GM21529 (cell line): ENCODE measurements around the gene IMMP1L.
"Not testable (repeated sequence)": the region's sequence is repeated elsewhere in the genome, so short reads cannot be mapped to it uniquely, and the experiment has no call there.

Experiments used
- ATAC-seq: cut with Tn5 transposase; IDR thresholded peaks from one replicate; pipeline ENCODE4 v1.9.1; 2021; ENCODE audit not compliant: unreplicated experiment

The IMMP1L gene, protein sequence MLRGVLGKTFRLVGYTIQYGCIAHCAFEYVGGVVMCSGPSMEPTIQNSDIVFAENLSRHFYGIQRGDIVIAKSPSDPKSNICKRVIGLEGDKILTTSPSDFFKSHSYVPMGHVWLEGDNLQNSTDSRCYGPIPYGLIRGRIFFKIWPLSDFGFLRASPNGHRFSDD

DNA sequence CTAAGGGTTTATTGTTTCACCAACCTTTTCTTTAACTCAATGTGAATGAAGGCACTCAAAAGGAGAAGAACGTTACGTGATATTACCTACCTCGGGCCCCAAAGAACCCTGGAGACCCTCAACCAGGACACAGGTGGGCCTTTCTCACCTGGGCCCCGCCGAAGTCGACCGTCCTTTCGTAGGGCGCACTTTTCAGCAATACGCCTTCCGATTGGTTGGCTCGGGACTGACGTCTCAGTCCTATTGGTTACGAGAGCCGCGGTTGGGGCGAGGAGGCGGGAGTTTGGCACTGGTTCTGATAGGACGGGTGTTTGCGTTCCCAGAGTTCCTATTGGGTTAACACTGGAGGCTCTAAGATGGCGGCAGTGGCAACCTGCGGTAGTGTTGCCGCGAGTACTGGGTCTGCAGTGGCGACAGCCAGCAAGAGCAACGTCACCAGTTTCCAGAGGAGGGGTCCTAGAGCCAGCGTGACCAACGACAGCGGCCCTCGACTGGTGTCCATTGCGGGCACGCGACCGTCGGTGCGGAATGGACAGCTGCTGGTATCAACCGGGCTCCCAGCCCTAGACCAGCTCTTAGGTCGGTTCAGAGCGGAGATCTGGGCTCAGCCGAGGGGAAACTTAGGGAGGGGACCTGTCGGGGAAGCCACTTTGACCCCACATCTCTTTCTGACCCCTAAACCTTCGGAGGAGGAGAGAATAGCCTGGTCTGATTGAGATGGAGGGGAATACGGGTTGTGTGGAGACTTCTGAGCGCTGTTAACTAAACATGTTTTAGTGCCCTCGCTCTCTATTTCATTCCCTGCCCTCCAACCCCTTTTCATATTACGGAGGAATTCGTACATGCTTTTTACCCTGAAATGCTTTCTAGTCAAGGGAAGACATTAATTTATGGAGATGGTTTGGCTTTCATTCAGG, at the start of gene IMMP1L, which contains the start of gene ELP4:
Gene IMMP1L, minus strand, starts transcription at position 194 of the 917 bp plus-strand sequence. CDS start 46,346 bp downstream, outside the sequence.
Gene ELP4, plus strand, starts transcription at position 339 of the 917 bp plus-strand sequence. Its CDS starts 18 bp downstream, at position 357.
- ATAC-seq = peak; percentile 100

DNA sequence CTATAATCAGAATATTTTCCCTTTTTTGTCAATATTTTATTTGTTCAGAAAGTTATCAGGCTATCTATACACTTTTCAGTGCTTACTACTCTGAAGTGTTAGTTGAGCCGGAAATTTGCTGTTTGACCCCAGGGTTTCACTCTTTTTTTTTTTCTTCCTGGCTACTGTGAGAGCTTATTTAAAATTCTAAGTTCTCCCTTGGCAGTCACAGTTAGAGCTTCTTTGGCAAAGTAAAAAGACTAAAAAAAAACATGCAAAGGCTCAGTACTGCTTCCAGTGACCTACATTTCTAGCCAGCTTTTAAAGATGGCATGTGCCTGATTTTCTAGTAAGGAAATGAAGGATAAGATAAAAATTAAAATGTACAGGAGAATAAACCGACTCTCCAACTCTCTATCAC, 48.6 kb upstream of the IMMP1L start:
- ATAC-seq = no peak

DNA sequence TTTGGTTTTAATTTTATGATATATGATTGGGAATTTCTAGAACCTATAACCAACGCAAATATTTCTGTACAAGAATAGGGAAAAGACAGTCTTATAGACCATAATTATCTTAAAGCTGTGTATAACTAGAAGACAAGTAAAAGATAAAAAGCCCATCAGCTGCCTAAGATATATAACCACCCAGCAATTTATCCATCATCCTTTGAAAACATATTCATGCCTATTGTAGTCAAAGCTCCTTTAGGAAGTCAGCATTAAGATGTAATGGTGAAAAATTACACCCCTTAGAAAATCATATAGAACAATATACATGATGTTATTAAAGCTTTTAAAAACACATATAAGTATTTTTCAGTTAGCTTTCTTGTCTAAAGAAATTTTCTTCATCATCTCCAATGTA, 46.5 kb upstream of the IMMP1L start:
- no peak for ATAC-seq

DNA sequence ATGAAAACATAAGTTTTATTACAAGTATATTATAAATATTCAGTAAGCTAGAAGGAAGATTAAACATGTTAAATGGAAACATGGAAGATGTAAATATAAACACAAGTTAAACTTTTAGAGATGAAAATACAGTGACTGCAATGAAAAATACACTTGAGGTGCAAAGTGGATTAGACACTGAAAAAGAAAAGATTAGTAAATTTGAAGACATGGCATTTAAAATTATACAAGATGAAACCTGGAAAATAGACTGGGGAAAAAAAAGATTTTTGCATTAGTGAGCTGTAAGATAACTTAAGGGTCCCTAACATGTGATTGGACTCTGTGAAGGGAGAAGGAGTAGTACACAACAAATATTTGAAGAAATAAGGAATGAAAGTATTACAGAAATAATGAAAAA, 33.4 kb upstream of the IMMP1L start:
- no peak for ATAC-seq

DNA sequence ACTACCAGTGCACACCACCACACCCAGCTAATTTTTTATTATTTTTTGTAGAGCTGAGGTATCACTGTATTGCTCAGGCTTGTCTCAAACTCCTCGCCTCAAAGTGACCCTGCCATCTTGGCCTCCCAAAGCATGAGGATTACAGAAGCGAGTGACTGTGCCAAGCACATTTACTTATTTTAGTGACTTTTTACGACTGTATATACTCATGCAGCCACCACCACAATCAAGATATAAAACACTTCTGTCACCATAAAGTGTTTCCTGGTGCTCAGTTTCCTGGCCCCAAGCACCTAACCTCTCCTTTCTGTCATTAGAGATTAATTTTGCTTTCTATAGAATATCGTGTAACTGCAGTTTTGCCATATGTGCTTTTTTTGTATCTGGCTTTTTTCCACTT, 26.1 kb upstream of the IMMP1L start:
- no peak for ATAC-seq

DNA sequence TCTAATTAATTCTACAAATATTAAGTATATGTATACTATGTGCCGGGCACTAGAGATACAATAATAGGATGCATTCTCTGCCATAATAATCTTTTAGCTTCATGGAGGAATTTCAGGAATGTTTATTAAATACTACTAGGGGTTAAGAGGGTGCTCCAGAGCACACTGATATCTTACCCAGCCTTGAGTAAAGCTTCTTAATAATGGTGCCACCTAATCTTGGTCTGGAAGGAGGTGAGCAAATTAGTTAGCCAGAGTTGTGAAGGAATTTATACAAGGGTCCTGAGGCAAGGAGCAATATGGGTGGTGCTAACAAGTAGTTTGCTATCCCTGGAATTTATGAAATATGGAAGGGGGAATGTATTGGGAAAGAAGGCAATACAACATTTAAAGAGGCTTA, 21.9 kb upstream of the IMMP1L start:
- no peak for ATAC-seq

DNA sequence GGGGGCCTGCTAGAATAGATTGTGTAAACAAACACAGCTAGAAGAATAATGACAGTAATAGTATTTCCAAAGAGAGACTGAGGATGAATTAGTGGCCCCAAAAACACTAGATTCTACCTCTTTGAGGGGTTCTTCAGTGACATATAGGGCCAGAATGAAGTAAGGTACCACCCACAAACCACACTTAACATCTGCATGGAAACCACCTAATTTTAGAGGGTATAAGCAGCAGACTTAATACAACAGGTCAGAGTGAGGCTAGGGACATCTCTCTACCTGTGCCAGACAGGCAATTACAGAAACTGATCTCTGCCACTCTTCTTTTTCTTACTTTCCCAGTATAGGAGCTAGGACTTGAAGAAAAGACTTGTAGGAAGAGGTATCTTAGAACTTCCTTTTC, 20.3 kb upstream of the IMMP1L start:
- no peak for ATAC-seq

DNA sequence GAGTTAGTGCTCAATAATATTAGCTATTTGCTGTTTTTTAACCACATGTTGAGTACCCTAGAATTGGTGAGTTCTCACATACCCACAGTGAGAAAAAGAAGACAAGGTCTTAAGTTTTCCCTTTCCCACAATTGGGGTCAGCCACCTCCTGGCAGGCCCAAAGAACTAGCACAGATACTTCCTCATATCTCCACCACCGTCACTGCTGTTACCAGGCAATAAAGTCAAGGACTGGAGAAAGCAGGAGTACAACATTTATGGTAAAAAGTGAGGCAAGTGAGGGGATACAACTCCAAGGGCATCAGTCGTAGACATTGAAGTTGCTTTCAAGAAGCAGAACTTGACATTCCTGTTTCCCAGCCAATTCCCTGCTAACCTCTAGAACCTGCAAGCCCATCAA, 19.8 kb upstream of the IMMP1L start:
- no peak for ATAC-seq

DNA sequence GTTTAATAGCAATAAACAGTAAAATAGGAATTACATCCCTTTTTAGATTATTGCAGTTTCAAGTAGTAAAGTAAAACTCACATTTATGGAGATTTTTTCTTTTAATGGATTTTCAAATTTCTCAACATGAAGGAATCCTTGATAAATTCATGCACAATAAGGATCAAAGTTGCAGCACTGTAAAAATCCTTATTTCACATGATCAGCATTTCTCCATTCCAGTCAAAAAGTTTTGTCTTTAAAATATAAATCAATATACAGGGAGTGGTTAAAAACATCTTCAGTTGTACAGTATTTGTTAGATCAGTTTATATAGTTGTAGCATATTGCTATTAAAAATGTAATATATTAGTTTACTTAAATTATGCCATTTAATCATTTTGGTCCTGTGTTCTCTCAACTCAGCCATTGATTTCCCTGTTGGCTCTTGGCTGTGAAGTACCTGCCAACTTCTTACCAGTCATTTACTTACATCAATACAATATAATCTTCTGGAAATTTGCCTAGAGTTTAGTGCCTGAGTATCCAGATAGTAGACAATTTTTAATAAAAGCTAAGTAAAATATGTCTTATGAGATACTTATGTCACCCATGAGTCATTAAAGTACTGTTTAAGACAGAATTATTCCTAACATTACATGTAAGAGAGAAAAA, 12.2 kb upstream of the IMMP1L start:
- no peak for ATAC-seq

DNA sequence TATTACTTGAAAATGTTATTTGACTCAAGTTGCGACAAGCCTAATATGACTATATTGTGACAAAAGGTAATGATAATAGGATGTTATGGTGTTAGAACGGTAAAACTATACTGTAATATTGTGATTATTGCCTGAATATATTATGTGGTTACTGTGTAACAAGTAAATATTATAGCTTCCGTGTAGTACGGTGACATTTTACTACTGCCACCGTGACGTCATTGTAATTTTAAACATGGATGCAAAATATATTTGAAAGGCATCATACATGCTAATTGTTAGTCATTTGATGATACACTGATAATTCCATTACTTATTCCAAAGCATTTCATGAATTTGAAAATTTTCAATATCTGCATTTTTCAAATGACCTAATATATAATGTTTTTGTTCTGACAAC, 2.7 kb upstream of the IMMP1L start:
- no peak for ATAC-seq

DNA sequence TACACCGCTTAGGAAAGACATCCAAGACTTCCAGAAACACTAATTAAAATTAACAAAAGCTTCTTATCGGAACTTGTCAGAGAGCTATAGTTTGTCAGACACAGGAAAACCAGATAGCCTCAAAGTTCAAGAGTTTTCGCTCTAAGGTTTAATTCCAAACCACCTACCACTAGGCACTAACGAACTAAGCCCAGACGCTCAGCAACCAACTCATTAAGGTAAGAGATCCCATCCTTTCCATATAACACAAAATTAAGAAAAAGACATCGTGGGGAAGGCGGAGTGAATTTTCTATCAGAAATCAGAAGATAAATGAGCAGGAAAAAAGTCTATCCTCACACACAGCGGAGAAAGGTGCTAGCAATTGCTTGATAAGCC, 382 bp downstream of the IMMP1L start:
- ATAC-seq = peak; percentile 8

DNA sequence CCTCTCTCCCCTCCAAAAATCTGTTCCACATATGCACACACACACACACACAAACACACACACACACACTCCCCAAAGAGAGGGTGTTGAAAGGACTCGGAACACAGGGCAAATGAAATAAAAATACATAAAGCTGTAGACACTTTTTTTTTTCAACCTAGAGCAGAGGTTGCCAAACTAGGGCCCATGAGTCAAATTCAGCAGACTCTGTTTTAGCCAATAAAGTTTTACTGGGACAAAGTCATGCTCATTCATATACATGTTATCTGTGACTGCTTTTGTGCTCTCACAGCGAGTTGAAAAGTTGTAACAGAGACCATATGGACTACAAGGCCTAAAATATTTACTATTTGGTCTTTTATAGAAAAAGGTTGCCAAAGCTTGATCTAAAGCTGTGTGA, 8.9 kb downstream of the IMMP1L start:
- no peak for ATAC-seq

DNA sequence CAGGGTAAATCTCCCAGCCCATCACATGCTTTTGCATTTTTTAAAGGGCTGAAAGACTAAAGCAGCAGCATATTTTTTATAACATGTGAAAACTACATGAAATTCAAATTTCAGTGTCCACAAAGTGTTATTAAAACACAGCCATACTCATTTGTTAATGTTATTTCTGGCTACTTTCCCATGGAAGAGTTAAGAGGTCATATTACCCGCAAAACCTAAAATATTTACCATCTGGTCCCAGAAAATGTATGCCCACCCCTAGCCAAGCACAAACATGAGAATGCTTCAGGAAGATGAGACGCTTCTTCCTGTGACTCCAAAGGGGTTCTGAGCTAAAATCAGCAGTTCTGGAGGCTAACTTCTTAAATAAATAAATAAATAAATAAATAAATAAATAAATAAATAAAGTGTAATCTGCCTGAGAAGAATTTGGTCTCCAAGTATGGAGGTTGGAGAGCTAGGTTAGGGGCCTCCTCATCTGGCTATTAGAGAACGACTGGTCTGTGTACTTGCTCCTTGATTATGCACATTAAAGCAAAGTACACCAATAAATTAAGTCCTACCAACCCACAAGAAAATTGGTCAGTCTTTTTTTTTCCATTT, 9.7 kb downstream of the IMMP1L start:
- no peak for ATAC-seq

DNA sequence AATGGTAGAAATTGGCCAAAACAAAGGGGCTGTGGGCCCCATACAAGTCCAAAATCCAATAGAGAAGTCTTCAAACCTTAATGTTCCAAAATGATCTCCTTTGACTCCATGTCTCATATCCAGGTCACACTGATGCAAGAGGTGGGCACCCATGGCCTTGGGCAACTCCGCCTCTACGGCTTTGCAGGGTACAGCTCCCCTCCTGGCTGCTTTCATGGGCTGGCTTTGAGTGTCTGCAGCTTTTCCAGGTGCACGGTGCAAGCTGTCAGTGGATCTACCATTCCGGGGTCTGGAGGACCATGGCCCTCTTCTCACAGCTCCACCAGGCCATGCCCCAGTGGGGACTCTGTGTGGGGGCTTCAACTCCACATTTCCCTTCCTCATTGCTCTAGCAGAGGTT, 15.7 kb downstream of the IMMP1L start:
- ATAC-seq = not testable (repeated sequence)

DNA sequence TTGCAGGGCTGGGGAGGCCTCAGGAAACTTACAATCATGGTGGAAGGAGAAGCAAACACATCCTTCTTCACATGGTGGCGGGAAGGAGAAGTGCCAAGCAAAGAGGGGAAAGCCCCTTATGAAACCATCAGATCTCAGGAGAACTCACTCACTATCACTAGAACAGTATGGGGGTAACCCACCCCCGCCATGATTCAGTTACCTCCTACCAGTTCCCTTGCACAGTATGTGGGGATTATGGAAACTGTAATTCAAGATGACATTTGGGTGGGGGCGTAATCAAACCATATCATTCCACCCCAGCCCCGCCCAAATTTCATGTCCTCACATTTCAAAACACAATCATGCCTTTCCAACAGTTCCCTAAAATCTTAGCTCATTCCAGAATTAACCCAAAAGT, 16.2 kb downstream of the IMMP1L start:
- ATAC-seq = no peak

DNA sequence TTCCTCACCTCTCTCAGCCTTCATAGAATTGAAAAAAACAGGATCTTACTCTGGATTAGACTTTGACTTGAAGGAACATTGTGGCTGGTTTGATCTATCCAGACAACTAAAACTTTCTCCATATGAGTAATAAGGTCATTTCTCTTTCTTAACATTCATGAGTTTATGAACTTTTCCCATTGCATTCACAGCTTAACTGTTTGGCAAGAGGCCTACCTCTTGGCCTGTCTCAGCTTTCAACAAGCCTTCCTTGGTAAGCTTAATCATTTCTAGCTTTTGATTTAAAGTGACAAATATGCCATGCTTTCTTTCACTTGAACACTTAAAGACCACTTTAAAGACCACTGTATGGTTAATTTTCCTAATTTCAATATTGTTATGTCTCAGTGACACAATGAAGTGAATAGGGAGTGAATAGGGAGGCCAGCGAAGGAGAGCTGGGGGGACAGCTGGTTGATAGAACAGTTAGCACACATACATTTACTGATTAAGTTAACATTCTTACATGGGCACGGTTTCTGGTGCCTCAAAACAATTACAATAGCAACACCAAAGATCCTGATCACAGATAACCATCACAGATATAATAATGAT, 17.0 kb downstream of the IMMP1L start:
- ATAC-seq = no peak

DNA sequence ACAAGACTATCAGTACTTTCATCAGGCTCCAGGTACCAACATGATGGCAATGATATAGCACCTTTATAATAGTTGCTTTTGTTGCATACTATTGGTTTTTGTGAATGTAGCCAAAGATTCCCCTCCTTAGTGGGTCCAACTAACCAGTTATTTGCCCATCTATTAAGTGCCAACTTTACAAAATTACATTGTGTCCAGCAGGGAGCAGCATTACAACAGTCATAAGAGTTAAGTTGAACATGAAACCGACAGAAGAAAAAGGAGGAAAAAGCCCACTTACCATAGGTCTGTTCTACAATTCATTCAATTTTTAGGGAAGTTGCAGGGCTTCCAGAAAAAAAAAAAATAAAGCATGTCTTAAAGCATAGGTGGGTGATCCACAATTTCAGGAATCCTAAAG, 21.6 kb downstream of the IMMP1L start:
- no peak for ATAC-seq

DNA sequence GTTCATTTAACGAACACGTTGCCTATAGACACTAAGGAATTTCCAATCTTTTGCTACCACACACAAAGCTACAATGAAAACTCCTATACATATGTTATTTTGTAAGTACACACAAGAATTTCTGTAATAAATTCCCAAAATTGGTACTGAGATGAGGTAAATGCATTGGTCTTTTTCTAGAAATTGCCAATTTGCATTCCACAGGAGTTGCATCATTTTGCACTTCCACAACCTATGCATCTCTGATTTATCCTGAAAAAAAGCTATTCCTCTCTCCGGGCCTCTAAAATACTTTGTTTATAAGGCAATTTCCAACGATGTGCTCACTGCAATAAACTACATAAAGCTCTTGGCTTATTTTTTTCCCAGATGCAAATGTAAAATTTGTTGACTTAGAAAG, 24.9 kb downstream of the IMMP1L start:
- ATAC-seq = no peak

DNA sequence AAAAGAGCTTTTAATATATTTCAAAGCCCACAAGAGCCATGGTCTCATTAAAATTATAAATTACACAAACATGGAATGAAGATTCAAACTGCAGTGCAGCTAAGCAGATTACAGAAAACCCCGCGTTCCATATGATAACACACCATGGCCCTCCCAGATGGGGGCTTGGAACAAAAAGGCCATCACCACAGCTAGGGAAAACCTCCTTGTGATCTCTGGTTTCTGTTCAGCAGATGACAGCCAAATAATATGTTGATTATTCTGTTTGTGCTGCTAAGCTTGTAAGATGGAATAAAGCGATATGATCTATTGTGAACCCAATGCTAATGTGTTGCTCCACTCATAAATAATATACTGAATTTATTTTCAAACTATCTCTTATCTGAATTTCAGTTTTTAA, 28.5 kb downstream of the IMMP1L start:
- ATAC-seq = no peak

DNA sequence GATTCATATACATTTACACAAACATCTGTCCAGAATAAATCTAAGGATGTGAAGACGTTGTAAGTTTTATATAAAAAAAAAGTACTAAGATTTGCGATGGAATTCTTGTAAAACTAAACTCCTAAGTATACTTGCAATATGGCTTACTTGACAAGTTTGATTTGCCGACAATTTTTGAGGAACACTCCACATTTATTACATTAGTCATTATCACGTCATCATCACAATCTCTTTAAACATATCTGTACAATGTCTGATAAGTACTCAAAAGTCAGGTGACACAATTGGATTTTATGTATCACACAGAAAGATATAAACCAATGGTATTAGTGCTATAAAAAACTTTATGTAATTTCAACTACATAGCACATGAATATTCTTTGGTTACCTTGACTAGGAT, 30.4 kb downstream of the IMMP1L start:
- ATAC-seq = no peak

DNA sequence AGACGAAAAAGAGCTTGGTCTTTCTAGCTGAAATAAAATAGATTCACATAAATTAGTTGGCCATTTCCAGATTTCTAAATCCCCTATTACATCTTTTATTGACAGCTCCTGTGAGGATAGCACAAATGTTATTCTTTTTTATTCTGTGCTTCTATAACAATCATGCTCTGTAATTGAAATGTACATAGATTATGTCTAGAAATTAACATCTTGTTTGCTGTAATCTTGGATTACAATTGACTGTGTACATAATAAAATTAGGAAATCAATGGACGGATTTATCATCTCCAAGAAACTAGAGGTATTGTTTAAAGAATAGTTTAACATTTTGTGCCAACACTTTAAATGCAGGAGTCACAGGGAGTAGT, 31.2 kb downstream of the IMMP1L start:
- no peak for ATAC-seq
